Measurements from ENCODE around the gene MTERF1.
"Not testable (repeated sequence)": the region's sequence is repeated elsewhere in the genome, so short reads cannot be mapped to it uniquely, and the experiment has no call there.

Gene MTERF1

GRCh38 chr7:91899563-91899962 is 19.1 kb upstream of the MTERF1 start:
- Histone ChIP-seq H3K4me3 (ENCODE audit: low read depth in 1 of 2, low read length in 2 of 2) (no peak overlapping the region), H3K36me3 (ENCODE audit: control insufficient read depth in 1 of 2, insufficient read depth in 2 of 2, low read length in 2 of 2) (no peaks in the 10 kb centered on the region), H3K4me1 (ENCODE audit: control insufficient read depth in 1 of 2, insufficient read depth in 2 of 2, low read length in 2 of 2) (no peaks in the 10 kb centered on the region), H3K27me3 (ENCODE audit: low read depth, low read length) (no peaks in the 10 kb centered on the region), H3K27ac (ENCODE audit: low read length) (no peak overlapping the region), H3K9me3 (ENCODE audit: control insufficient read depth in 1 of 2, low read length in 2 of 2) (no peaks in the 10 kb centered on the region)

DNA sequence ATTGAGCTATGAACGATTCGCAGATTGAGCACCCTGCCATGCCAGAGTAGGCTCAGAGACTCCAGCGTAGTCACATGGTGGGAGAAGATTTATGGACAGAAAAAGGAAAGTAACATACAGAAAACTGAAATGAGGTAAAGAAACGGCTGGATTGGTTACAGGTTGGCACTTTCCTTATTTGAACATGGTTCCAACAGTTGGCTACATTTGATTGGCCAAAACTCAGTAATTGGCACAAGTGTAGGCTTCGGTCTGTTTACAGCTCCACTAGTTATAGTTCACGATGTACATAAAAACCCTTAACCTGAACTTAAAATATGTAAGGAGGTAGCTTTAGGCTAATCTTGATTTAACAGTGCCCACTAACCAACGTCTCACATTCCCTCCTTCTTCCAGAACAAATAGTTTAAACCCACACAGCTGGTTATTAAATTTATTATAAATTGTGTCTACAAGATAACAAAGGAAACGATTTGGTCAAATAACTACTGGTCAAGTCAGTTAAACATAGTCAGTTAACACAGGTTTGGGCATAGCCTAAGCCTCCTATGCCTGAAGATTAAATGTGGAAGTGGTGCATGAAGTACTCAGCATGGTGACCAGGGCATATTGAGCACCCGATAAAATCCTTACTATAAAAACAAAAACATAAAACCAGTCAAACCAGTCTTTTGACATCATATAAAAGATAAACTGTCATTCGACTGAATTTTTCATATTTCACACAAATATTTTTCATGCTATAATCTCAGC is 17.9 kb upstream of the MTERF1 start:
- Histone ChIP-seq H3K27ac (ENCODE audit: low read length) (no peak overlapping the region), H3K27me3 (ENCODE audit: low read depth, low read length) (no peaks in the 10 kb centered on the region), H3K4me3 (ENCODE audit: low read depth in 1 of 2, low read length in 2 of 2) (no peak overlapping the region), H3K9me3 (ENCODE audit: control insufficient read depth in 1 of 2, low read length in 2 of 2) (no peaks in the 10 kb centered on the region), H3K4me1 (ENCODE audit: control insufficient read depth in 1 of 2, insufficient read depth in 2 of 2, low read length in 2 of 2) (peaks cover 0 to 4% of the 10 kb centered on the region in 2 donors), H3K36me3 (ENCODE audit: control insufficient read depth in 1 of 2, insufficient read depth in 2 of 2, low read length in 2 of 2) (no peaks in the 10 kb centered on the region)

DNA sequence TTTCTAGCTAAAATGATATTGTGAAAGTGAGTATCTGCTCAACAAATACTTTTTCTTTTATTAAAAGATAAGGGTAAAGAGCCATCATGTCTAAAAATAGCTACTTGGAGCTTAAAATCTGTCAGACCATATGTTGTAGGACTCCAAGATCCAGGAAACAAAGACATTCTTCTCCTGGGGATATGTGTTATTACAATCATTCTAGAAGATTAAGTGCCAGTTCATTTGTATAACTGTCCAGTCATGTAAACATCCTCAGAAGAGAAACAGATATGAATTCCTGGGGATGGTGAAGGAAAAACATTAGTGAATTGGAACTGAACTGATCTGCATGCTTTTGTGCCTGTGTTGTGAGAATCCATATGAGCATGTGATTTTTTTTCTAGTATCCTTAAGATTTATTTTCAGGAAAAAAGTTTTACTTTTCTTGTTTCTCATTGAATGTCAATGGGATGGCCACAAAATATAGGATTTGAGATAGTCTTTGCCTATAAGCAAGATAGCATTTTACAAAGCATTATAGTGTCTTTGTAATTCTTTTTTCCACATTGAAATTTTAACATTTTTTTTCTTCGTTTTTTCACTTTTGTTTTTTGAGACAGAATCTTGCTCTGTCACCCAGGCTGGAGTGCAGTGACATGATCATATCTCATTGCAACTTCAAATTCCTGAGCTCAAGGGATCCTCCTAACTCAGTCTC is 14.4 kb upstream of the MTERF1 start:
- Histone ChIP-seq H3K4me1 (ENCODE audit: control insufficient read depth in 1 of 2, insufficient read depth in 2 of 2, low read length in 2 of 2) (peaks cover 0 to 4% of the 10 kb centered on the region in 2 donors), H3K4me3 (ENCODE audit: low read depth in 1 of 2, low read length in 2 of 2) (no peak overlapping the region), H3K36me3 (ENCODE audit: control insufficient read depth in 1 of 2, insufficient read depth in 2 of 2, low read length in 2 of 2) (no peaks in the 10 kb centered on the region), H3K27me3 (ENCODE audit: low read depth, low read length) (no peaks in the 10 kb centered on the region), H3K9me3 (ENCODE audit: control insufficient read depth in 1 of 2, low read length in 2 of 2) (no peaks in the 10 kb centered on the region), H3K27ac (ENCODE audit: low read length) (no peak overlapping the region)

DNA sequence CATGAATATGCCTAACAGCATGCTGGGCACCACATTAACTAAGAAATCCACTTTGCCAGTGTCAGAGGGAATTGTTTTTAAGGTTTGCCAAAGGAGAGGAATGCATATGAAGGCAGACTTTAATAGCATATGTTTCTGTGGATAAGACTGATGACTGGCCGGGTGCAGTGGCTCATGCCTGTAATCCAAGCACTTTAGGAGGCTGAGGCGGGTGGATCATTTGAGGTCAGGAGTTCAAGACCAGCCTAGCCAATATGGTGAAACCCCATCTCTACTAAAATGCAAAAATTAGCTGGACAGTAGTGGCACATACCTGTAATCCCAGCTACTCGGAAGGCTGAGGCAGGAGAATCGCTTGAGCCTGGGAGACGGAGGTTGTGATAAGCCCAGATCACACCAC is 13.2 kb upstream of the MTERF1 start:
- H3K27ac ChIP-seq (ENCODE audit: low read length); H3K4me1 ChIP-seq (ENCODE audit: control insufficient read depth in 1 of 2, insufficient read depth in 2 of 2, low read length in 2 of 2): not testable (repeated sequence)

GRCh38 chr7:91892821-91893340 is 12.4 kb upstream of the MTERF1 start:
- Histone ChIP-seq H3K27ac (ENCODE audit: low read length) (no peak overlapping the region), H3K4me1 (ENCODE audit: control insufficient read depth in 1 of 2, insufficient read depth in 2 of 2, low read length in 2 of 2) (peaks cover 0 to 4% of the 10 kb centered on the region in 2 donors), H3K9me3 (ENCODE audit: control insufficient read depth in 1 of 2, low read length in 2 of 2) (no peaks in the 10 kb centered on the region), H3K36me3 (ENCODE audit: control insufficient read depth in 1 of 2, insufficient read depth in 2 of 2, low read length in 2 of 2) (no peaks in the 10 kb centered on the region), H3K27me3 (ENCODE audit: low read depth, low read length) (no peaks in the 10 kb centered on the region), H3K4me3 (ENCODE audit: low read depth in 1 of 2, low read length in 2 of 2) (no peak overlapping the region)

More for the DNA sequence above, 13.2 kb upstream of the MTERF1 start:
- H3K36me3 ChIP-seq (ENCODE audit: control insufficient read depth in 1 of 2, insufficient read depth in 2 of 2, low read length in 2 of 2); H3K27me3 ChIP-seq (ENCODE audit: low read depth, low read length); H3K9me3 ChIP-seq (ENCODE audit: control insufficient read depth in 1 of 2, low read length in 2 of 2); H3K4me3 ChIP-seq (ENCODE audit: low read depth in 1 of 2, low read length in 2 of 2): not testable (repeated sequence)

- Histone ChIP-seq H3K27ac (ENCODE audit: low read length) (no peak overlapping the region), H3K9me3 (ENCODE audit: control insufficient read depth in 1 of 2, low read length in 2 of 2) (no peaks in the 10 kb centered on the region), H3K36me3 (ENCODE audit: control insufficient read depth in 1 of 2, insufficient read depth in 2 of 2, low read length in 2 of 2) (no peaks in the 10 kb centered on the region), H3K4me1 (ENCODE audit: control insufficient read depth in 1 of 2, insufficient read depth in 2 of 2, low read length in 2 of 2) (peaks cover 0 to 4% of the 10 kb centered on the region in 2 donors), H3K4me3 (ENCODE audit: low read depth in 1 of 2, low read length in 2 of 2) (no peak overlapping the region), H3K27me3 (ENCODE audit: low read depth, low read length) (no peaks in the 10 kb centered on the region)
Measured at GRCh38 chr7:91892099-91892705, 11.7 kb upstream of the MTERF1 start.

DNA sequence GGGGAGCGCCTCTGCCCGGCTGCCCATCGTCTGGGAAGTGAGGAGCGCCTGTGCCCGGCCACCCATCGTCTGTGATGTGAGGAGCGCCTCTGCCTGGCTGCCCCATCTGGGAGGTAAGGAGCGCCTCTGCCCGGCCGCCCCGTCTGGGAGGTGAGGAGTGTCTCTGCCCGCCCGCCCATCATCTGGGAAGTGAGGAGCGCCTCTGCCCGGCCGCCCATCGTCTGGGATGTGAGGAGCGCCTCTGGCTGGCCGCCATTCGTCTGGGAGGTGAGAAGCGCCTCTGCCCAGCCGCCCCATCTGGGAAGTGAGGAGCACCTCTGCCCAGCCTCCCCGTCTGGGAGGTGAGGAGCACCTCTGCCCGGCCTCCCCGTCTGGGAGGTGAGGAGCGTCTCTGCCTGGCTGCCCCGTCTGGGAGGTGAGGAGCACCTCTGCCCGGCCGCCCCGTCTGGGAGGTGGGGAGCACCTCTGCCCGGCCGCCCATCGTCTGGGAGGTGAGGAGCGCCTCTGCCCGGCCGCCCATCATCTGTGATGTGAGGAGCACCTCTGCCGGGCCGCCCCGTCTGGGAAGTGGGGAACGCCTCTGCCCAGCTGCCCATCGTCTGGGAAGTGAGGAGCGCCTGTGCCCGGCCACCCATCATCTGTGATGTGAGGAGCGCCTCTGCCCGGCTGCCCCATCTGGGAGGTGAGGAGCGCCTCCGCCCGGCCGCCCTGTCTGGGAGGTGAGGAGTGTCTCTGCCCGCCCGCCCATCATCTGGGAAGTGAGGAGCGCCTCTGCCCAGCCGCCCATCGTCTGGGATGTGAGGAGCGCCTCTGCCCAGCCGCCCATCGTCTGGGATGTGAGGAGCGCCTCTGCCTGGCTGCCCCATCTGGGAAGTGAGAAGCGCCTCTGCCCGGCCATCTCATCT is 8.0 kb upstream of the MTERF1 start:
- not testable (repeated sequence) for H3K27ac ChIP-seq (ENCODE audit: low read length); H3K36me3 ChIP-seq (ENCODE audit: control insufficient read depth in 1 of 2, insufficient read depth in 2 of 2, low read length in 2 of 2); H3K9me3 ChIP-seq (ENCODE audit: control insufficient read depth in 1 of 2, low read length in 2 of 2); H3K4me3 ChIP-seq (ENCODE audit: low read depth in 1 of 2, low read length in 2 of 2); H3K27me3 ChIP-seq (ENCODE audit: low read depth, low read length); H3K4me1 ChIP-seq (ENCODE audit: control insufficient read depth in 1 of 2, insufficient read depth in 2 of 2, low read length in 2 of 2)

DNA sequence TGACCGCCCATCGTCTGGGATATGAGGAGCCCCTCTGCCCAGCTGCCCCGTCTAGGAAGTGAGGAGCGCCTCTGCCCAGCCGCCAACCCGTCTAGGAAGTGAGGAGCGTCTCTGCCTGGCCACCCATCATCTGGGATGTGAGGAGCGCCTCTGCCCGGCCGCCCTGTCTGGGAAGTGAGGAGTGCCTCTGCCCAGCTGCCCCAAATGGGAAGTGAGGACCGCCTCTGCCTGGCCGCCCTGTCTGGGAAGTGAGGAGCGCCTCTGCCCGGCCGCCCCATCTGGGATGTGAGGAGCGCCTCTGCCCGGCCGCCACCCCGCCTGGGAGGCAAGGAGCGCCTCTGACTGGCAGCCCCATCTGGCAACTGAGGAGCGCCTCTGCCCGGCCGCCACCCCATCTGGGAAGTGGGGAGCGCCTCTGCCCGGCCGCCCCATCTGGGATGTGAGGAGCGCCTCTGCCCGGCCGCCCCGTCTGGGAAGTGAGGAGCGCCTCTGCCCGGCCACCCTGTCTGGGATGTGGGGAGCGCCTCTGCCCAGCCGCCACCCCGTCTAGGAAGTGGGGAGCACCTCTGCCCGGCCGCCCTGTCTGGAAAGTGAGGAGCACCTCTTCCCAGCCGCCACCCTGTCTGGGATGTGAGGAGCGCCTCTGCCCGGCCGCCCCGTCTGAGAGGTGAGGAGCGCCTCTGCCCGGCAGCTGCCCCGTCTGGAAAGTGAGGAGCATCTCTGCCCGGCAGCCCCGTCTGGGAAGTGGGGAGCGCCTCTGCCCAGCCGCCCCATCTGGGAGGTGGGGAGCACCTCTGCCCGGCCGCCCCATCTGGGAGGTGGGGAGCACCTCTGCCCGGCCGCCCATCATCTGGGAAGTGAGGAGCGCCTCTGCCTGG is 7.1 kb upstream of the MTERF1 start:
- not testable (repeated sequence) for H3K27ac ChIP-seq (ENCODE audit: low read length)

GRCh38 chr7:91883676-91884362 is 3.3 kb upstream of the MTERF1 start:
- no peak overlapping the region for H3K27ac ChIP-seq (ENCODE audit: low read length)
- no peaks in the 10 kb centered on the region for H3K9me3 ChIP-seq (ENCODE audit: control insufficient read depth in 1 of 2, low read length in 2 of 2)
- H3K4me1 ChIP-seq (ENCODE audit: control insufficient read depth in 1 of 2, insufficient read depth in 2 of 2, low read length in 2 of 2): peaks cover 0 to 18% of the 10 kb centered on the region in 2 donors
- H3K27me3 ChIP-seq (ENCODE audit: low read depth, low read length): no peaks in the 10 kb centered on the region
- H3K4me3 ChIP-seq (ENCODE audit: low read depth in 1 of 2, low read length in 2 of 2): no peak overlapping the region
- H3K36me3 ChIP-seq (ENCODE audit: control insufficient read depth in 1 of 2, insufficient read depth in 2 of 2, low read length in 2 of 2): no peaks in the 10 kb centered on the region

More for the DNA sequence above, 7.1 kb upstream of the MTERF1 start:
- H3K27me3 ChIP-seq (ENCODE audit: low read depth, low read length); H3K9me3 ChIP-seq (ENCODE audit: control insufficient read depth in 1 of 2, low read length in 2 of 2); H3K4me1 ChIP-seq (ENCODE audit: control insufficient read depth in 1 of 2, insufficient read depth in 2 of 2, low read length in 2 of 2); H3K36me3 ChIP-seq (ENCODE audit: control insufficient read depth in 1 of 2, insufficient read depth in 2 of 2, low read length in 2 of 2); H3K4me3 ChIP-seq (ENCODE audit: low read depth in 1 of 2, low read length in 2 of 2): not testable (repeated sequence)

GRCh38 chr7:91880016-91880412 is 488 bp downstream of the MTERF1 start:
- Histone ChIP-seq H3K36me3 (ENCODE audit: control insufficient read depth in 1 of 2, insufficient read depth in 2 of 2, low read length in 2 of 2) (peaks cover 0 to 5% of the 10 kb centered on the region in 2 donors), H3K27me3 (ENCODE audit: low read depth, low read length) (no peaks in the 10 kb centered on the region), H3K27ac (ENCODE audit: low read length) (peak overlapping the region; percentile 87), H3K4me1 (ENCODE audit: control insufficient read depth in 1 of 2, insufficient read depth in 2 of 2, low read length in 2 of 2) (peaks cover 0 to 27% of the 10 kb centered on the region in 2 donors), H3K4me3 (ENCODE audit: low read depth in 1 of 2, low read length in 2 of 2) (peak overlapping the region; percentile 98 to 100), H3K9me3 (ENCODE audit: control insufficient read depth in 1 of 2, low read length in 2 of 2) (no peaks in the 10 kb centered on the region)

Data from muscle layer of duodenum (tissue), 2 donors.